ENCODE results near the gene KY. TPM values are rescaled to one million over a fixed set of nuclear protein-coding genes. Genes with fewer than 3 reads are reported as not detected.

The KY gene
- total RNA-seq, 2 donors from 2014 or later, result 0.32 to 0.44 TPM

DNA sequence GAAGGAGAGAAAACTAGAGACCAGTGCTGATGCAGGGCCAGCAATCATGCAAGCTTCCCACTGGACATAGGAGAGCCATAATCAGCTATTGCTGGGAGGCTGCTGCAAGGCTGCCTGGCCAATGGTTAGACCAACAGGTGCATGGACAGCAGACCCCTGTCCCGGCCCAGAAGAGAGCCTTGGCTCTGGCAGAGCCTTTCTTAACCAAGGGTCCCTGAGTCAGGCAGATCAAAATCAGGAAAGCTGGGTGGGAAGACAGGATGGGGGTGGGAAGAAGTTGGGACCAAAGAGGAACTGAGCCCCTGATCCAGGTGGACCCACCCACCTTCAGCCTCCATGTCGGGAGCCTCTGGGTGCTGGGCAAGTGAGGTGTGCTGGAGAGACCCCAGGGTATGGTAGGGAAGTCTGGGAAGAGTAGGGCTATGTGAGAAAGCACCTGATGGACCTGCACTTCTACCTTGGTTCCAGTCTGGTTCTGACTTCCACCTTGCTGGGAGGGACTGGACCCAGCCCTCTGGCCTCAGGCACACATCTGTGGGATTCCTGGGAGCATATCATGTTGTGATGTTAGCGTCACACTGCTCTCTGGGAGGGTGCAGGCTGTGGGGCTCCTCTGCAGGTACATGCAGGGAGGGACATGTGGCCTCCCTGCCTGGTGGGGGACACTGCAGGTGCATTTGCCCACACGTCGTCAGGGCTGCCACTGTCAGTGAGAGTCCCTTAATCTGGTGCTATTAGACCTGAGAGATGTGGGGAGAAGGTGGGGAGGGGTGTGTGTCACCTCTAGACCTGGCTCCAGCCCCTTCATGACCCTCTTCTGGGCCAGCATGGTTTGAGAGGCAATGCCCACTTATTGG, 24.7 kb downstream of the KY start:
- no peaks in the 10 kb centered on the region for H3K27me3 ChIP-seq
- H3K4me1 ChIP-seq, result no peaks in the 10 kb centered on the region
- H3K36me3 ChIP-seq, result no peaks in the 10 kb centered on the region
- H3K27ac ChIP-seq, result no peak overlapping the region
- H3K9me3 ChIP-seq, result no peaks in the 10 kb centered on the region
- H3K4me3 ChIP-seq, result no peak overlapping the region
- H3K9ac ChIP-seq (ENCODE audit: low read depth in 2 of 2, low read length in 2 of 2), result no peak overlapping the region
- intact Hi-C loops (cut with DNase I), result no loop called here
- no peak for TF ChIP-seq CTCF (IDR thresholded peaks at IDR 0.05)
- peak; percentile 10 for DNase-seq

DNA sequence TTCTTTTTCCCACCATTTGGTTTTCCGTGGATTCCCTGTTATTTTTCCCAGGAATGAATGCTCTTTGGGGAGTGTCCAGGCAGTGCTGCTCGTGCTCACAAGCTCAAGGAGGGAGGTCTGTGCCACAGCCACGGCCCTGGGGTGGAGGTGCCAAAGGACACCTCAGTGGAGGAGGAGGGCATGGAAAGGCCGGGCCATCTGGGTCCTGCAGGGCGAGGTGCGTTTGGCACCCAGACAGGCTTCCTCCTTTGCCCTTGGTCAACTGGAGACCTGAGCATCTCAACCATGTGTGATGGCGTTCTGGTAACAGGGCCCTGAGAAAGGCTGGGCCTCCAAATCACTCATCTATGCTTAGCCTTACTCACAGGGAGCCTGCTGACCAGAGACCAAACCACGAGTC, 25.4 kb downstream of the KY start:
- no peaks in the 10 kb centered on the region for H3K9me3 ChIP-seq
- no peaks in the 10 kb centered on the region for H3K36me3 ChIP-seq
- no peaks in the 10 kb centered on the region for H3K4me1 ChIP-seq
- no peak overlapping the region for H3K27ac ChIP-seq
- no peak overlapping the region for H3K9ac ChIP-seq (ENCODE audit: low read depth in 2 of 2, low read length in 2 of 2)
- no peaks in the 10 kb centered on the region for H3K27me3 ChIP-seq
- no peak overlapping the region for H3K4me3 ChIP-seq
- intact Hi-C loops (cut with DNase I), result no loop called here
- peak; percentile 7 for DNase-seq
- no peak for TF ChIP-seq CTCF (IDR thresholded peaks at IDR 0.05)

DNA sequence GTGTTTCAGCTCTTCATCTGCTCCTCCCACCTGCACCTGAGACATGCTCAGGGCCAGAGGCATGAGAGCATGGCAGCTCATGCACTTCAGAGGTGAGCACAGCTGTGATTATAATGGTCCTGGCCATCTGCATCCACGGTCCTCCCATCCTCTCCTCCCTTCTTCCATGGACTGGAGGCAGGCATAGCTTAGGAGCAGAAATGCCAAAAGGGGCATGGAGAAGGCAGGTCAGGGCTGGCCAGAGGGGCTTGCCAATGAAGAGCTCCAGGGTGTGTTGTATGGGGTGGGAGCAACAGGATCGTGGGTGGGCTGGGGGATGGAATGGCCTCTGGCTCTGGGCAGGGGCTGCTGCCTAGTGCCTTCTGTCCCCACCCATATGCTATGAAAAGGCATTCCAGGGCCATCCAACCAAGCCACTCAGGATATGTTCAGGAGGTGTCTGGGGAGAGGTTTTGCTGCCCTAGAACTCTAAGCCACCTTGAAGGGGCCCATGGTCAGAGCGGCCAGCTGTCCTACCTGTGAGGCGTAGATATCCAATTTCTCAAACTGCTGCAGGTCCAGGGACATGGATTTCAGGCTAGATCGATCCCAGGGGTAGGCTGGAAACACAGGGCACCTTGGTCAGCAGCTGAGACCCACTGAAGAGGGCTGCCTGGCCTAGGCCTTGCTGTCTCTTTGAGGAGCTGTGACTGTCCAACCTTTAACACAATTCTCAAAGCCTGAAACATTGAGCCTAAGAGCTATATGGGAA, 26.1 kb downstream of the KY start:
- intact Hi-C loops (cut with DNase I), result no loop called here
- TF ChIP-seq CTCF (IDR thresholded peaks at IDR 0.05), result no peak
- DNase-seq, result peak; percentile 11
- Histone ChIP-seq H3K4me1 (no peaks in the 10 kb centered on the region), H3K27me3 (no peaks in the 10 kb centered on the region), H3K9me3 (no peaks in the 10 kb centered on the region), H3K4me3 (no peak overlapping the region), H3K9ac (ENCODE audit: low read depth in 2 of 2, low read length in 2 of 2) (no peak overlapping the region), H3K36me3 (no peaks in the 10 kb centered on the region), H3K27ac (no peak overlapping the region)

DNA sequence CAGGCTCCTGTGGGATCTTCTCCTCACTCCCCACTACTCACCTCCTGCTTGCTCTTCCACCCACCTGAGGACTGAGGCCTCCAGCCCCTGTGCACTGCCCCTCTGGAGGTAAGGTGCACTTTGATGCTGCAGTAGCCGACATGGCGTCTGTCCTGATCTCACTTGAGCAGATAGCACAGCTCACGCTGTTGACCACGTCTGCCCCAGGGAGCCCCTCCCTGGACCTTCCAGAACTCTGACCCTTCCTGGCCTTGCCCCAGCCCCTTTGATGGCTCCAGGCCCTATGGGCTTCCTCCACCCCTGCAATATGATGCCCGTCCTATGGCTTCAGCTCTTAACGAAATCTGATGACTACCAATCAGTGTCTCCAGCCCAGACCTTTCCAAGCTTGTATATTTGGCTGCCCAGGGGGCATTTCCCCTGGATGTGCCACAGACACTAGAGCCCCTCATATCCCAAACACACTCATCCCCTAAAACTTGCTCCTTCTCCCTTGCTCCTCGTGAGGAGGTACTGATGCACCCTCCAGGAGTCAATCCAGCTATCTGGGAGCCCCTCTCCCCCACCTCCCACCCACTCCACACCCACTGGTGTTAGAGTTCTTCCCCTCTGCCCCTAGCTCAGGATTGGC, 27.1 kb downstream of the KY start:
- intact Hi-C loops (cut with DNase I), result no loop called here
- Histone ChIP-seq H3K4me1 (no peaks in the 10 kb centered on the region), H3K9ac (ENCODE audit: low read depth in 2 of 2, low read length in 2 of 2) (no peak overlapping the region), H3K9me3 (no peaks in the 10 kb centered on the region), H3K27ac (no peak overlapping the region), H3K27me3 (no peaks in the 10 kb centered on the region), H3K4me3 (no peak overlapping the region), H3K36me3 (no peaks in the 10 kb centered on the region)
- TF ChIP-seq CTCF (IDR thresholded peaks at IDR 0.05), result no peak
- DNase-seq, result peak; percentile 10

DNA sequence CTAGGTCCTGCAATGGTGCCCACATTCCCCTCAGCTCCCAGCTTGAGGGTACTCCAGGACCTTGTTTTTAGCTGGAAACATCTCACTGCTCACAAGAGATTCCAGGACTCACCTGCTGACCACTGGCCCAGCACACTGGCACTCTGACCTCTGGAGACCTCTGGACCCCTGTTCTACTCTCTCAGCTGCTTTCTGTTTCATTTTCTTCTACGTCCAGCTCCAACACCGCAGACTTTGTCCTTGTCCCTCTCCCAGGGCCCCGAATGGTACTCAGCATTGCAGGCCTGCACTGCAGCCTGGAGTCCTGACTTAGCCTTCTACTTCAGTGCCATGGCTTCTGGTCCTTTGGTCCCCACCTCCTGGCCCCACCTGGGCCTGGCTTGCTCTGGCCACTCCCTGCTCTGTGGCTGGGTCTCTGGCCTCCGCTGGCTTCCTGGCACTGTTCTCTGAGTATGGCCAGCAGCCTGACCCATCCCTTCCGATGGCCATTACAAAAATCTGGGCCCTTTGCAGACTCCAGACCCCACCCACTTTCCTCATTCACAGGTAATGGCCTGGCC, 27.9 kb downstream of the KY start:
- Histone ChIP-seq H3K36me3 (no peaks in the 10 kb centered on the region), H3K27ac (no peak overlapping the region), H3K4me3 (no peak overlapping the region), H3K9me3 (no peaks in the 10 kb centered on the region), H3K9ac (ENCODE audit: low read depth in 2 of 2, low read length in 2 of 2) (no peak overlapping the region), H3K4me1 (no peaks in the 10 kb centered on the region), H3K27me3 (no peaks in the 10 kb centered on the region)
- TF ChIP-seq CTCF (IDR thresholded peaks at IDR 0.05), result no peak
- intact Hi-C loops (cut with DNase I), result no loop called here
- DNase-seq, result peak; percentile 6
